SK-N-SH (cell line): ENCODE data around the gene ZNF282. TPM values are rescaled to one million over a fixed set of nuclear protein-coding genes. Genes with fewer than 3 reads are reported as not detected.

ENCODE experiments used
- CTCF ChIA-PET: fragments of 300-600, 350-600 bp; formaldehyde crosslinking; extraction: SDS; loops from one replicate; lab custom pipeline; 2021; lab: Yijun Ruan, JAX
- POLR2A ChIA-PET: fragments of 350-600 bp; sonication (Branson Sonifier 250); formaldehyde crosslinking; extraction: SDS; loops from one replicate; lab custom pipeline; 2020; ENCODE audit warnings: antibody characterized with exemption, inconsistent platforms; lab: Yijun Ruan, JAX
- DNase-seq: peaks from one replicate; pipeline ENCODE4 v3.0.0; 2012
- H2AFZ ChIP-seq: fragments of 200-600 bp; sonication (generic); 2 replicates; pipeline ENCODE4 v1.8.1; 2016; ENCODE audit warnings: antibody characterized with exemption, mild to moderate bottlenecking, low read depth
- H3F3A ChIP-seq: fragments of 200-600 bp; sonication (generic); replicated peaks from 2 replicates; pipeline ENCODE3; 2016; ENCODE audit warnings: antibody characterized with exemption, mild to moderate bottlenecking; ENCODE audit not compliant: insufficient read depth
- H3K27ac ChIP-seq, 2 experiments: fragments of 200-500 bp in 1 of 2; fragments of 200-600 bp in 1 of 2; sonication (Bioruptor generic) in 1 of 2; sonication (generic), shearing (Covaris generic) in 1 of 2; 2 replicates each; pipeline versions ENCODE4 v1.5.1 to v1.6.1; 2014 to 2016; ENCODE audit warnings: low read depth in 2 of 2, inconsistent platforms in 1 of 2, low read length in 1 of 2, mild to moderate bottlenecking in 1 of 2, mixed read lengths in 1 of 2
- H3K27me3 ChIP-seq: fragments of 200-600 bp; sonication (generic), shearing (Covaris generic); 2 replicates; pipeline ENCODE4 v1.6.1; 2016; ENCODE audit warnings: mixed run types; ENCODE audit not compliant: insufficient read depth
- H3K36me3 ChIP-seq, 2 experiments: fragments of 200-500 bp in 1 of 2; fragments of 200-600 bp in 1 of 2; sonication (Bioruptor generic) in 1 of 2; sonication (generic) in 1 of 2; replicated peaks in 1 of 2; 2 replicates each; pipeline versions ENCODE3 to v1.5.1; 2014 to 2016; ENCODE audit warnings: low read length in 1 of 2, mild to moderate bottlenecking in 1 of 2; ENCODE audit not compliant: insufficient read depth in 2 of 2, control insufficient read depth in 1 of 2
- H3K4me1 ChIP-seq, 2 experiments: fragments of 200-500 bp in 1 of 2; fragments of 200-600 bp in 1 of 2; sonication (Bioruptor generic) in 1 of 2; sonication (generic), shearing (Covaris generic) in 1 of 2; 2 replicates each; pipeline versions ENCODE4 v1.5.1 to v1.6.1; 2014 to 2016; ENCODE audit warnings: low read depth in 1 of 2, low read length in 1 of 2, mixed run types in 1 of 2; ENCODE audit not compliant: insufficient read depth in 2 of 2, control insufficient read depth in 1 of 2
- H3K4me2 ChIP-seq: fragments of 200-600 bp; sonication (generic), shearing (Covaris generic); 2 replicates; pipeline ENCODE4 v1.6.1; 2017; ENCODE audit warnings: mixed run types
- H3K4me3 ChIP-seq, 2 experiments: fragments of 200-500 bp in 1 of 2; fragments of 200-600 bp in 1 of 2; sonication (Bioruptor generic) in 1 of 2; sonication (generic), shearing (Covaris generic) in 1 of 2; 2 replicates each; pipeline versions ENCODE4 v1.5.1 to v1.8.1; 2014 to 2016; ENCODE audit warnings: low read depth in 2 of 2, inconsistent platforms in 1 of 2, low read length in 1 of 2, mild to moderate bottlenecking in 1 of 2, mixed read lengths in 1 of 2, moderate library complexity in 1 of 2
- H3K79me2 ChIP-seq: fragments of 200-600 bp; sonication (generic); 2 replicates; pipeline ENCODE4 v1.8.1; 2017; ENCODE audit warnings: mild to moderate bottlenecking; ENCODE audit not compliant: insufficient read depth
- H3K9ac ChIP-seq: fragments of 200-600 bp; sonication (generic); 2 replicates; pipeline ENCODE4 v1.6.1; 2017; ENCODE audit warnings: mixed run types
- H3K9me2 ChIP-seq: fragments of 200-600 bp; sonication (generic); 2 replicates; pipeline ENCODE4 v1.6.1; 2017; ENCODE audit warnings: mixed run types
- H3K9me3 ChIP-seq: fragments of 200-600 bp; sonication (generic); 2 replicates; pipeline ENCODE4 v1.6.1; 2017; ENCODE audit warnings: mixed run types, mild to moderate bottlenecking, moderate library complexity
- H4K20me1 ChIP-seq: fragments of 200-600 bp; sonication (generic); 2 replicates; pipeline ENCODE4 v1.6.1; 2017; ENCODE audit warnings: mild to moderate bottlenecking, mixed run types; ENCODE audit not compliant: insufficient read depth
- CTCF ChIP-seq: fragments of 200-600 bp; sonication (generic); IDR thresholded peaks from 2 replicates; pipeline ENCODE4 v1.6.1; 2017; ENCODE audit warnings: antibody characterized with exemption, mild to moderate bottlenecking, moderate library complexity
- EP300 ChIP-seq, 2 experiments: IDR thresholded peaks; 2 replicates each; pipeline versions ENCODE4 v1.4.0 to v1.6.1; 2012; ENCODE audit warnings: borderline replicate concordance in 1 of 2, low read depth in 1 of 2, low read length in 1 of 2
- EZH2phosphoT487 ChIP-seq: fragments of 200-600 bp; sonication (generic); IDR thresholded peaks from 2 replicates; pipeline ENCODE4 v1.6.1; 2017; ENCODE audit warnings: low read depth, mixed run types, mild to moderate bottlenecking, antibody characterized with exemption, moderate library complexity, borderline replicate concordance
- FOSL2 ChIP-seq: IDR thresholded peaks from 2 replicates; pipeline ENCODE4 v1.4.0; 2012; ENCODE audit warnings: low read depth, mild to moderate bottlenecking, moderate library complexity, borderline replicate concordance
- FOXJ3 ChIP-seq: sonication (generic); formaldehyde crosslinking; IDR thresholded peaks from 2 replicates; pipeline ENCODE4 v1.5.1; 2020; ENCODE audit warnings: mild to moderate bottlenecking, missing genetic modification reagents
- GABPA ChIP-seq: IDR thresholded peaks from 2 replicates; pipeline ENCODE4 v1.4.0; 2012; ENCODE audit warnings: low read depth, mild to moderate bottlenecking
- IRF3 ChIP-seq: fragments of 150-350 bp; IDR thresholded peaks from 2 replicates; pipeline ENCODE4 v1.6.1; 2016; ENCODE audit warnings: mild to moderate bottlenecking, low read depth, low read length
- JUND ChIP-seq: IDR thresholded peaks from 2 replicates; pipeline ENCODE4 v1.4.0; 2012
- MEF2A ChIP-seq: IDR thresholded peaks from 2 replicates; pipeline ENCODE4 v1.4.0; 2012; ENCODE audit warnings: low read depth, borderline replicate concordance
- NFIC ChIP-seq: IDR thresholded peaks from 2 replicates; pipeline ENCODE4 v1.4.0; 2012; ENCODE audit warnings: borderline replicate concordance
- PBX3 ChIP-seq: IDR thresholded peaks from 2 replicates; pipeline ENCODE4; 2012
- POLR2AphosphoS5 ChIP-seq: IDR thresholded peaks from 2 replicates; pipeline ENCODE4 v1.6.1; 2012; ENCODE audit warnings: low read depth, low read length
- RAD21 ChIP-seq: IDR thresholded peaks from 2 replicates; pipeline ENCODE4 v1.6.1; 2012; ENCODE audit warnings: mild to moderate bottlenecking, low read length
- REST ChIP-seq: IDR thresholded peaks from 2 replicates; pipeline ENCODE4 v1.6.1; 2012; ENCODE audit warnings: mild to moderate bottlenecking, low read depth, low read length, moderate library complexity
- RFX5 ChIP-seq: IDR thresholded peaks from 2 replicates; pipeline ENCODE4 v1.6.1; 2012; ENCODE audit warnings: mild to moderate bottlenecking, improper control_type of control experiment, low read length
- SMC3 ChIP-seq: IDR thresholded peaks from 2 replicates; pipeline ENCODE4 v1.6.1; 2012; ENCODE audit warnings: low read depth, low read length, improper control_type of control experiment
- TAF1 ChIP-seq: IDR thresholded peaks from 2 replicates; pipeline ENCODE4 v1.6.1; 2012; ENCODE audit warnings: low read depth, mild to moderate bottlenecking, low read length, moderate library complexity, borderline replicate concordance
- TEAD4 ChIP-seq: IDR thresholded peaks from 2 replicates; pipeline ENCODE4 v1.4.0; 2012; ENCODE audit warnings: mild to moderate bottlenecking, borderline replicate concordance; ENCODE audit not compliant: insufficient read depth
- USF2 ChIP-seq: fragments of 150-350 bp; IDR thresholded peaks from 2 replicates; pipeline ENCODE4 v1.6.1; 2017; ENCODE audit warnings: antibody characterized with exemption, low read length, low read depth, borderline replicate concordance
- WGBS: methylation state at CpG from one replicate; pipeline ENCODE4 v1.1.6; 2017; ENCODE audit warnings: low lambda C conversion rate; 5-methylcytosine and 5-hydroxymethylcytosine counted together
- polyA plus RNA-seq, 3 experiments: library from polyadenylated mRNA; depleted of rRNA; stranded (reverse); fragments of >200 nt; gene quantifications; 2 replicates each; pipeline ENCODE4 v1.2.3, GENCODE V29; 2012

The ZNF282 gene
- polyA plus RNA-seq, 1 of the 3 experiments (the other 2 are of a cell fraction), result 17.9 TPM

- peaks cover 3 to 39% of the 10 kb centered on the region in 2 experiments for H3K36me3 ChIP-seq
- no peak overlapping the region for H2AFZ ChIP-seq
- no peaks in the 10 kb centered on the region for H3F3A ChIP-seq
- no peak overlapping the region for H3K27ac ChIP-seq
- POLR2A ChIA-PET, result no interaction called here
- H3K4me2 ChIP-seq, result no peak overlapping the region
- H3K27me3 ChIP-seq, result no peaks in the 10 kb centered on the region
- peaks cover 21% of the 10 kb centered on the region for H4K20me1 ChIP-seq
- WGBS, result 95% methylated on average over 11 of the region's 11 CpGs
- H3K9ac ChIP-seq, result no peak overlapping the region
- no peaks in the 10 kb centered on the region; a peak in 1 of 4 replicates for H3K4me1 ChIP-seq
- CTCF ChIA-PET, result interaction anchor here (1.0 to 2.9 kb wide), 2 partner anchors 27 to 41 kb away, joined by 5 to 10 read pairs; partner anchors contain the start of gene ZNF282
- no peaks in the 10 kb centered on the region for H3K9me2 ChIP-seq
- DNase-seq, result no peak
- no peak for TF ChIP-seq EZH2phosphoT487
- no peak for TF ChIP-seq FOXJ3 (CRISPR knock-in tag)
- no peak for TF ChIP-seq FOSL2
- TF ChIP-seq IRF3, result no peak
- no peak for TF ChIP-seq REST
- no peak for TF ChIP-seq MEF2A
- no peak for TF ChIP-seq RFX5
- no peak for TF ChIP-seq NFIC
- TF ChIP-seq JUND, result no peak
- TF ChIP-seq GABPA, result no peak
- TF ChIP-seq, all 33 proteins: peak for 0
- Histone ChIP-seq H3K4me3 (no peak overlapping the region), H3K79me2 (peaks cover 95% of the 10 kb centered on the region), H3K9me3 (no peaks in the 10 kb centered on the region)
Measured at GRCh38 chr7:149154056-149154455, 41.3 kb upstream of the ZNF282 start.

GRCh38 chr7:149156898-149157297, 38.4 kb upstream of the ZNF282 start:
- CTCF ChIA-PET, result interaction anchor here (4.2 kb wide), 1 partner anchor 10 kb away, joined by 19 read pairs; the partner anchor contains the start of gene ZNF398
- Histone ChIP-seq H3F3A (no peaks in the 10 kb centered on the region), H2AFZ (no peak overlapping the region), H3K79me2 (peaks cover 91% of the 10 kb centered on the region), H3K4me3 (no peak overlapping the region), H4K20me1 (peaks cover 7% of the 10 kb centered on the region), H3K9me3 (no peaks in the 10 kb centered on the region), H3K9ac (no peak overlapping the region), H3K9me2 (no peaks in the 10 kb centered on the region), H3K27me3 (no peaks in the 10 kb centered on the region), H3K4me2 (no peak overlapping the region), H3K36me3 (peaks cover 3 to 39% of the 10 kb centered on the region in 2 experiments), H3K27ac (no peak overlapping the region), H3K4me1 (0 out of 4 replicates have a peak, but pooled peaks cover 0 to 6% of the 10 kb centered on the region in 2 experiments)
- no peak for DNase-seq
- 98% methylated on average over 6 of the region's 6 CpGs for WGBS
- POLR2A ChIA-PET, result no interaction called here
- TF ChIP-seq POLR2AphosphoS5 (no peak), RAD21 (no peak), CTCF (no peak), SMC3 (no peak), USF2 (no peak), PBX3 (no peak), GABPA (no peak), FOXJ3 (CRISPR knock-in tag) (no peak), EZH2phosphoT487 (no peak), TAF1 (no peak), EP300 (IDR thresholded peaks at IDR 0.05; ENCODE audit: borderline replicate concordance in 1 of 2, low read depth in 1 of 2, low read length in 1 of 2) (no peak), TEAD4 (no peak)
